Progenitor cell of endocrine pancreas (in vitro differentiated cells): Measurements from ENCODE around the gene SHISA6. TPM values are rescaled to one million over a fixed set of nuclear protein-coding genes. Genes with fewer than 3 reads are reported as not detected.

Experiments
- DNase-seq: peaks from one replicate; pipeline ENCODE4 v3.0.0; 2021; ENCODE audit warnings: low spot score; ENCODE audit not compliant: unreplicated experiment
- H3K27ac Mint-ChIP-seq: 2 replicates; pipeline ENCODE4 v1.8.0; 2021; ENCODE audit warnings: mild to moderate bottlenecking, moderate library complexity, mixed read lengths
- H3K27me3 Mint-ChIP-seq: 2 replicates; pipeline ENCODE4 v1.8.0; 2021; ENCODE audit warnings: mixed read lengths
- H3K36me3 Mint-ChIP-seq: 2 replicates; pipeline ENCODE4 v1.8.0; 2022; ENCODE audit warnings: mixed read lengths; ENCODE audit not compliant: insufficient read depth
- H3K4me1 Mint-ChIP-seq: 2 replicates; pipeline ENCODE4 v1.8.0; 2021; ENCODE audit warnings: low read depth, mixed read lengths
- H3K4me3 Mint-ChIP-seq: 2 replicates; pipeline ENCODE4 v1.8.0; 2021; ENCODE audit warnings: low read depth, mild to moderate bottlenecking, moderate library complexity, mixed read lengths
- H3K9me3 Mint-ChIP-seq: 2 replicates; pipeline ENCODE4 v1.8.0; 2021; ENCODE audit warnings: low read depth, mixed read lengths
- CTCF ChIP-seq: fragments of 200-600 bp; sonication (generic); IDR thresholded peaks from one replicate; pipeline ENCODE4 v1.5.0; 2021; ENCODE audit warnings: antibody characterized with exemption, mild to moderate bottlenecking; ENCODE audit not compliant: unreplicated experiment
- total RNA-seq: library from RNA; stranded (reverse); gene quantifications from 2 replicates; pipeline ENCODE4 v1.2.1, GENCODE V29; 2021

The SHISA6 gene
- total RNA-seq, 1 donor from 2014 or later: 1.0 TPM

DNA sequence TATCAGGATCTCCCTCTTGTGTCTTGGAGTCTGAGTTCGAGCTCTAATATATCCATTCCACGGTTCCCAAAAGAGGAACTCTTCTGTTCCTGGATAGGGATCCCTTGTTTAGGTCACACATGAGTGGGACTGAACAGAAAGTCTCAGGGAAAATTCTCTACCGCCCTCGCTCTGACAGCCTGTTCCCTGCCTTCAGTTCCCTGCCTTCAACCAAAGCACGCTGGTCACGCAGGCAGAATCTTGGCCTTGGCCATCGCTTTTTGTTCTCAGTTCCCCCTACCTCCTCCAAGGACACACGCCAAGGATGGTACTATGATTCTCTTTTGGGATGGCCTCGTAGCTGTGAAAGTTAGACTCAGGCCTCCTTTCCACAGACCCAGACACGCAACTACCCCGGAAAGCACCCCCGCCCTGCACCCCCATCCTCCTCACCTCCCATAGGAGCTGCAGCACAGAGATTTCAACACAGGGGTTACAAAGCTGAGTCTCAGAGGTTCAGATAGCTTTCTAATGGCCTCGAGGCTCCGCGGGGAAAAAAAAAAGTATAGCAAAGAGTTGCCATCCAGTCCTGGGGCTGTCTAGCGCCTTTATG, 1.5 kb upstream of the SHISA6 start:
- Mint-ChIP-seq H3K4me1 (no peaks in the 10 kb centered on the region), H3K27me3 (peaks cover 75% of the 10 kb centered on the region), H3K4me3 (peak overlapping the region; percentile 56), H3K36me3 (no peaks in the 10 kb centered on the region), H3K9me3 (no peaks in the 10 kb centered on the region), H3K27ac (no peak overlapping the region)
- no peak for TF ChIP-seq CTCF
- no peak for DNase-seq

- H3K4me3 Mint-ChIP-seq: peak overlapping the region; percentile 56
- no peaks in the 10 kb centered on the region for H3K36me3 Mint-ChIP-seq
- no peak overlapping the region for H3K27ac Mint-ChIP-seq
- DNase-seq: peak; percentile 28
- TF ChIP-seq CTCF: no peak
- H3K4me1 Mint-ChIP-seq: no peaks in the 10 kb centered on the region
- H3K9me3 Mint-ChIP-seq: no peaks in the 10 kb centered on the region
- peaks cover 80% of the 10 kb centered on the region for H3K27me3 Mint-ChIP-seq
Measured at GRCh38 chr17:11240041-11240840, 772 bp upstream of the SHISA6 start.

DNA sequence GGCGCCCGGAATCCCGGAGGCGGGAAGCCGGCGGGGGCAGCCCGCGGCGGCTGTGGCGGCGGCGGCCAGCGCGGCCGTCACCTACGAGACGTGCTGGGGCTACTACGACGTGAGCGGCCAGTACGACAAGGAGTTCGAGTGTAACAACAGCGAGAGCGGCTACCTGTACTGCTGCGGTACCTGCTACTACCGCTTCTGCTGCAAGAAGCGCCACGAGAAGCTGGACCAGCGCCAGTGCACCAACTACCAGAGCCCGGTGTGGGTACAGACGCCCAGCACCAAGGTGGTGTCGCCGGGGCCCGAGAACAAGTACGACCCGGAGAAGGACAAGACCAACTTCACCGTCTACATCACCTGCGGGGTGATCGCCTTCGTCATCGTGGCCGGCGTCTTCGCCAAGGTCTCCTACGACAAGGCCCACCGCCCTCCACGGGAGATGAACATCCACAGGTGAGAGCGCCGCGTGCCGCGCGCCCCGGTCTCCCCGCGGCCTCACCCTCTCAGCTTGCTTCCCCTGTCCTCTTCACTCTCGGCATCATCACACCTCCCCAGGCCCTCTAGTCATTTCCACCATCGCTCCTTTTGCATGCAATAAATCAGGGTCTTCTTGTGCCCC, 706 bp downstream of the SHISA6 start:
- H3K36me3 Mint-ChIP-seq: no peaks in the 10 kb centered on the region
- H3K27me3 Mint-ChIP-seq: peaks cover 82% of the 10 kb centered on the region
- no peak overlapping the region for H3K27ac Mint-ChIP-seq
- TF ChIP-seq CTCF: no peak
- no peaks in the 10 kb centered on the region for H3K4me1 Mint-ChIP-seq
- H3K4me3 Mint-ChIP-seq: peak overlapping the region; percentile 33
- H3K9me3 Mint-ChIP-seq: no peaks in the 10 kb centered on the region
- no peak for DNase-seq

DNA sequence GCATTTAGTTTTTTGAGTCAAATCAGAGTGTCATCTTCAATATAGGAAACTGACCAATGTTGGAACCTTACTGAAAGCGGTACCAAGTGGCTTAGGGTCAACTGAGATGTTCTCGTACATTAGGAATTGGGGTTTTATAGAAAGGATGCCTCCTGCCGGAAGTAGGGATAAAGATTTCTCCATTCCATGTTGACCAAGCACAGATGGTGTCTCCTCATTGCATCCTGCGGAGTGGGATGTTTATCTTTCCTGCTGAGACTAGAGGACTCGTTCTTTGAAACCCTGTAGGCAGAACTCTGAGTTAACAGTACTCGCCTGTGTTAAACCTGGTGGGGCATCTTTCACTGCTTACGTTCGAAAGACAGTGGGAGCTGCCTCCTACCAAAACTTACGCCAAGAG, 1.4 kb downstream of the SHISA6 start:
- no peaks in the 10 kb centered on the region for H3K36me3 Mint-ChIP-seq
- no peak overlapping the region for H3K27ac Mint-ChIP-seq
- no peaks in the 10 kb centered on the region for H3K9me3 Mint-ChIP-seq
- DNase-seq: no peak
- peak overlapping the region; percentile 33 for H3K4me3 Mint-ChIP-seq
- TF ChIP-seq CTCF: no peak
- no peaks in the 10 kb centered on the region for H3K4me1 Mint-ChIP-seq
- peaks cover 82% of the 10 kb centered on the region for H3K27me3 Mint-ChIP-seq

DNA sequence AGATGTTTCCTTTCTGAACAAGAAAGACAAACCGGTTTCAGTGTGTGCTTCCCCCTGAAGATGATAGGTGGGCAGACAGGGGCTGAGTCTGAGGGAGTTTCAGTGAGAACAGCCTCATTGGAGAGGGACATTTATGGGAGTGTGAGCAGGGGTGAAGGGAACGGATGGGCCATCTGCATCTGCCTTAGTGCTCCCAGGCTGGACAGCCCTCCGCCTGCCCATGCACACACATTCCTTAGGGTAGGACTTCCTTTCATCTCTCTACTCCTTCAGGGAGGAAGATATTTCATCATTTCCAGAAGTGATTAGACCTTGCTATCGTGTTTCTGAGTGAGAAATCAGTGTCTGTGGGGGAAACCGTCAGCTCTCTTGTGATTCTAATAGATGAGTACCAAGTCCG, 3.8 kb downstream of the SHISA6 start:
- TF ChIP-seq CTCF: no peak
- H3K4me3 Mint-ChIP-seq: no peak overlapping the region
- H3K27me3 Mint-ChIP-seq: peaks cover 65% of the 10 kb centered on the region
- no peaks in the 10 kb centered on the region for H3K9me3 Mint-ChIP-seq
- no peak for DNase-seq
- H3K27ac Mint-ChIP-seq: no peak overlapping the region
- H3K4me1 Mint-ChIP-seq: peaks cover 6% of the 10 kb centered on the region
- no peaks in the 10 kb centered on the region for H3K36me3 Mint-ChIP-seq
